Stimulated activated CD4-positive, alpha-beta T cell treated with anti-CD3 and anti-CD28 coated beads, Interleukin-2, amount 100 ng/mL, for 4 hours (primary cell): ENCODE measurements around the gene ZNF362.

Source experiments
- DNase-seq: peaks from one replicate; pipeline ENCODE4 v3.0.0-alpha.2; 2020; ENCODE audit warnings: low read depth

ZNF362 gene

GRCh38 chr1:33246171-33246570, 10.1 kb upstream of the ZNF362 start:
- no peak for DNase-seq

- no peak for DNase-seq
These were observed 8.7 kb upstream of the ZNF362 start for GRCh38 chr1:33247545-33247944.

GRCh38 chr1:33248244-33248643, 8.0 kb upstream of the ZNF362 start:
- no peak for DNase-seq

- no peak for DNase-seq
These were observed 6.9 kb upstream of the ZNF362 start for GRCh38 chr1:33249422-33249821.

DNA sequence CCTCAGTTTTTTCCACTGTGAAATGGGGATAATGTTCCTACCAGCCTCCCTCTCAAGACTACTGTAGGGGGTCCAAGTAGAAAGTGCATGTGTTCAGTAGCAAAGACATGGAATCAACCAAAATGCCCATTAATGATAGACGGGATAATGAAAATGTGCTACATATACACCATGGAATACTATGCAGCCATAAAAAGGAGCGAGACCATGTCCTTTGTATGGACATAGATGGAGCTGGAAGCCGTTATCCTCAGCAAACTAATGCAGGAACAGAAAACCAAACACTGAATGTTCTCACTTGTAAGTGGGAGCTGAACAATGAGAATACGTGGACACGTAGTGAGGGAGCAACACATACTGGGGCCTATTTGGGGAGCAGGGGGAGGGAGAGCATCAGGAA, 6.1 kb upstream of the ZNF362 start:
- DNase-seq, result no peak

GRCh38 chr1:33250724-33251123, 5.6 kb upstream of the ZNF362 start:
- DNase-seq, result no peak

DNA sequence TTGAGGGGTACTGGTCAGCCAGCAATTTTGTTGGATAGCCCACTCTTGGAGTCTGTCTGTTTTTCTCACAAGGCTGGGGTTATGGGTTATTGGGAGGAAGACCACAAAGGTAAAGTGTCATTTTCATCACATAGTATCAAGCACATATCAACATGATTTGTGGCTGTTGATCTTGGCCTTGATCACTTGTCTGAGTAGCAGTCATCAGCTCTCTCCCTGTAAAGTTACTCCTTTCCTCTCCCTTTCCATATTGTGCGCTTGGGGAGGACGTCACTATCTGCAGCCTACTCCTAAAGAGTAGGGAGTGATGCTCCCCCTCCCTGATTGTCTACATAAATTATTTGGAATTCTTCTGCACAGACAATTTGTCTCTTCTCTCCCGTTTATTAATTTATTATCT, 1.8 kb upstream of the ZNF362 start:
- DNase-seq, result no peak

GRCh38 chr1:33255347-33256220, 708 bp upstream of the ZNF362 start:
- DNase-seq, result peak; percentile 15

DNA sequence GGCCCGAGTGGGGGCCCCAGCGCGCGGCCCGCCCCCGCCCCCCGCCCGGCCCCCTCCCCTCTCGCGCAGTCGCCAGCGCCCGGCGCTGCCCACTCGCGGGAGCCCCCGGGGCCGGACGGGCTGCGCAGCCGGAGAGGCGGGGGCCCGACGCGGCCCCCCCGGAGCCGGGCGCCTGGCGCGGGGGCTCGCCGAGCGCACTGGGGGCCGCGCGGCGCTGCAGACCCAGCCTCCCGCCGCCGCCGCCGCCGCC, 146 bp upstream of the ZNF362 start:
- DNase-seq, result no peak

- no peak for DNase-seq
These were observed 997 bp downstream of the ZNF362 start for GRCh38 chr1:33257207-33257771.

DNA sequence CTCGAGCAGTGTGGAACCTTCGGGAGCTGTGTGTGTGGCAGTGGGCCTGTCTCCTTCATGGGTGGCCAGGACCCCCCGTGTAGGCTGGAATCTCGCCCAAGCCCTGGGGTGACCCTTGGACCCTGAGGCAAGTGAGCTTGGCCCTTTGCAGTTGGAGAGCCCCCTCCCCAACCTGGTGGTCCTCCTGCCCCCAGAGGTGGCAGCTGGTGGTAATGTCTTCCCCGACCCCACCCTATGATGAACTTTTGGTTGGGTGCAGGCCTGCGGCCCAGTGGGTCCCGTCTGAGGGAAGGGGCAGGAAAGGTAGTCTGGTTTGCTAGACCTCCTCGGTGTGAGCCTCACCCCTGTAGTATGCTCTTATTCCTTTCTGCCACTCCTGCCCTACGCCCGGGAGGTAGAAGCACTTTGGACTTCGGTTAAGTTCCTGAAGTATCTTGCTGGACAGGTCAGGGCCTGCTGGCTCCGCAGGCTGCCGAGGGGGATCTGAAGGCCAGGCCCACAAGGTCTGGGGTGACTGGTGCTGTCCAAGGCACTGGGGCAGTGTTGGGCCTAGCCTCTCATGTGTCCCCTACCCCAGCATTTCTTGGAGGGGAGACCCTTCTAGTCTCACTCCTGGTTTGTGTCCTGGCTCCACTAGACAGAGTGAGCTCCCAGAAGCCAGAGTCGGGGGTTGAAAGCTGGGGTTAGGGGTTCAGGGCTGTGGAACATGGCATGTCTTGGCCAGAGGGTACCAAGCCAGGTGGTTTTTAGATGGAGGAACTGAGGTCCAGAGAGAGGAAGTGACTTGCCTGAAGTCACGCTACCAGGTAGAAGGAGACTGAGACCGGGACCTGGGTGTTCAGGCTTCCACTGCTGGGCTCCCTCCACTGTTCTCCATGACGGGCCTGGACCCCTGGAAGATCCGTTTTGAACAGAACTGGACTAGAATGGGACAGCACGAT, 1.8 kb downstream of the ZNF362 start:
- DNase-seq, result no peak

- no peak for DNase-seq
These were observed 2.5 kb downstream of the ZNF362 start for GRCh38 chr1:33258788-33259274.

DNA sequence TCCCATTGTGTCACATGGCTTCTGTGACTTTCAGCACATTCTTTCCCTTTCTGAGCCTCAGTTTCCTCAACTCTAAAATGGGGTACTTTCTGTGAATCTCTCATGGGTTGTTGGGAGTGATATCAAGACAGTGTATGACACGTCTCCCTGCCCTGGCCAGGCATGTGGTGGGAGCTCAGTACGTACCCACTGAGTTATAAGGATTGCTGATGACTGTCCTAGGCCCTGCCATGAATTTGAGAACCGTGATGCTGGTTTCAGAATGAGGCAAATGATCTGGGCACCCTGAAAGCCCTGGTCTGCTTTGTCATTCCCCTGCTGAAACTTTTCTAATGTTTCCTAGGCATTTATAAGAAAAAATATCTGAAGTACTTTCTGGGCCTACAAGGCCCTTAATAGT, 3.6 kb downstream of the ZNF362 start:
- DNase-seq, result no peak

DNA sequence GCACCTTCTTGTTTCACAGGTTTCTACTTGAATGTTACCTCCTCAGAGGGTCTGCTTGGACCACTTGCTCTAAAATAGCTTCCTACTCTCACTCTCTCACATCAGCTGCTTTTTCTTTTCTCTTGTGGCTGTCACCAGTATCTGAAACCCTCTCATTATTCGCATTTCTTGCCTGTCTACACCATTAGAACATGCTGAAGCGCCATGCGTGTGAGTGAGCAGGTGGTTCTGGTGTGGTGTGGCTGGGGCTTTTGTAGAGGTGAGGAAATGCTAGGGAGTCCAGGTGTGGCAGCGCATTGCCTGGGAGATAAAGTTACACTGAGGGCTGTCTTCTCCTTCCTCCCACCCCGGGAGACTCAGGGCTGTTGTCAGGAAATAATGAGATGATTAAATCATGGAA, 4.1 kb downstream of the ZNF362 start:
- no peak for DNase-seq

DNA sequence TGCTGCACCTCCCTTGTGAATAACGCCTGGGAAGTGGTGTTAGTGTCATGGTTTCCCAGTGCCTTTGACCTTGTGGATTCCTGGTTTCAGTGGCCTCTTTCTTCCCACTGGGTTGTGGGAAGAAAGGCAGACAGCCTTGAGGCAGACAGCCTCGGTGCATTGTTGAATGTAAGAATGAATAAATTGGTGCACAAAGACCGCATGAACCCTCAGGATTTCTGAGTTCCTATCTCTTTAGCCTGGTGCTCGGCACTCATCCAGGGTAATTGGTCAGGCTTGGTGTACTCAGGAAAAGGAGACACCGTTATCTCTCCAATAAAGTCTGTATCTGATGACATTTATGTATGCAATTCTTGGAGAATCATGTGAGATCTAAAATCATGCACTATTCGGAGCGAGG, 5.1 kb downstream of the ZNF362 start:
- DNase-seq, result no peak

GRCh38 chr1:33263890-33264504, 7.7 kb downstream of the ZNF362 start:
- no peak for DNase-seq

DNA sequence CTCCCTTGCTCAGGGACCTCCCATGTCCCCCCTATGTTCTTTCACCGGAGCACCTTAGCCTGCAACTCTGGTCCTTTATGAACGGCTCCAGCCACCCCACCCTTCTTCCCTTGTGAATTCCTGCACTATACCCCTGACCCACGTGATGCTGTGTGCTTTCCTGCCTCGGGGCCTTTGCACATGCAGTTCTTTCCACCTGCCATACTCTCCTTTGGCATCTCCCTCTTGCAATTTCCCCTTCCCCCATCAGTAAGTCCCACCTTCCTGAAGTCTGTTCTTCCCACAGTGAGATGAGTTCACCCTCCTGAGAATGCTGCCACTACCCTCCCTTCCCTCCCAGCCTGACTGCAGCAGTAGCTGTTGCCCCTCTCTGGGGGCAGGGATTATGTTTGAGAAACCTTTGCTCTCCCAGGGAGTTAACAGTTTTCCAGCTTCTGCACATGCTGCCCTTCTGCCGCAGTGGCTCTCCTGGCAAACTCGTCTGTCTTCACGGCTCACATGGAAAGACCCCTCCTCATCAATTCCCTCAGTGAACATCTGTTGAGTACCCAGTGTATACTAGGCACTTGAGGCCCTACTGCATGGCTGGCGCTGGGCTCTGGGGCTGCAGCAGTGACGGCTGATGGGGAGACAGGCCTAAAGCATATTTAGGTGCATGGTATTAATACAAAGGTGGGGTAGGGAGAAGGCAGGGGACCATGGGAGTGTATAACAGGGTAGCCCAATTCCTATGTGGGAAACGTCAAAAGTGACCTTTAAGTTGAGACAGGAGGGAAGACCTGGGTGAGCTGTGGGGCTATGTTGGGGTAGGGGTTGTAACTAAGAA, 9.7 kb downstream of the ZNF362 start:
- no peak for DNase-seq

DNA sequence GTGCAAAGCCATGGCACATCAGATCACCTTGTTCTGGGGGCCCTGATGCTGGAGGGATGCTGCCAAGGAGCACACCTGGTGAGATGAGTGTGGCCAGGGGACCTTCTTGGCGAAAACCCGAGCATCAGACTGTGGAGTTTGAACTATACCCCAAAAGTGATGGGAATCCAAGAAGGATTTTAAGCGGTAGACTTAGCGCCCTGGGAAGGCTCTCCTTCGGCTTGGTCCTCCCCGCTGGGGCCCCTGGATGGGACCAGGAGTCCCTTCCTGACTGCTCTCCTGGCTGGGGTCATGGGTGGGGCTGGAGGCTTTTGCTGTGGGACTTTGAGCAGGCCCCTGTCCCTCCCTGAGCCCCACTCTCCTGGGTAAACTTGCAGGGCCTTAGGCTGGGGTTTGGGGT, 10.5 kb downstream of the ZNF362 start:
- no peak for DNase-seq

DNA sequence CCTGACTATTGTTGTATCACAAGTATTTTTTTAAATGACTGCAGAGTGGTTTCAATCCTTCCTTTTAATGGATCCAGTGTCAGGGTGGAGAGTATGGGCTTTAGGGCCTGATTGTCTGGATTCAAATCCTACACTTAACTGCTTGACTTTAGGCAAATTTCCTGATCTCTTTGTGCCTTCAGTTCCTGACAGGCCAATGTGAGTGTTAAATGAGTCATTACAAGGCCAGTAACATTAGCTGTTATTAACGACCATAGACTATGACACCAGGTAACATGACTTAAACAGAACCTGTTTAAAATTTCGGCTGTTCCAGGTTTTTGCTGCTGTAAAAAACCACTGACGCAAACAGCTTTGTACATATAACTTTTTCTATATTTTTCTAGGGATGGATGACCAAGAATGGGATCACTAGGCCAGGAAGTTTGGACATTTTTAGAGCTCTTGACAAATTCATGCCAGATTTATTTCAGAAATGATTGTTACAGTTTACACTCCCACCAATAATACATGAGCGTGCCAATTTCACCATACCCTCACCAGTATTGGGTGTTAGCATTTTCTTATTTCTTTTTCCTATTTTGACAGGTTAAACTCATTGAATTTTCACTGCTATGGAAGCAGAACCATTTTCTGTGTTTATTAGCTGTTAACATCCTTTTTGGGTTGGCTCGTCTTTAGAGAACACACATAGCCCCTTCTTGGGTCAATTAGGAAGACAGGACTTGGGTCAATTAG, 11.3 kb downstream of the ZNF362 start:
- no peak for DNase-seq

GRCh38 chr1:33268457-33268856, 12.2 kb downstream of the ZNF362 start:
- DNase-seq, result no peak
